GM19099 (cell line): ENCODE results near the gene PIGN.

Experiments
- POLR2A ChIP-seq: IDR thresholded peaks from 3 replicates; pipeline ENCODE4 v1.6.1; 2011; ENCODE audit warnings: low read depth; ENCODE audit not compliant: insufficient read length; ENCODE audit errors: extremely low read depth

PIGN gene

GRCh38 chr18:62024983-62025382 lies 161.9 kb downstream of the PIGN start:
- no peak for TF ChIP-seq POLR2A

- no peak for TF ChIP-seq POLR2A
Measured at GRCh38 chr18:62023536-62023935, 163.3 kb downstream of the PIGN start.

DNA sequence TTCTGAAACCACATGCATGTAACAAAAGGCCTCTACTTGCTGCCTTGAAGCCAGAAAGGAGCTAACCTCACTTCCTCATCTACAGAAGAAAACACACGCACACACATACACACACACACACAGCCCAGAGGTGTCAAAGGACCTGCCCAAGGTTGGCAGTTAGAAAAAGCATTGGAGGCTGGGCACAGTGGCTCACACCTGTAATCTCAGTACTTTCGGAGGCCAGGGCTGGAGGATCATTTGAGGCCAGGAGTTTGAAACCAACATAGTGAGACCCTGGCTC lies 168.2 kb downstream of the PIGN start:
- TF ChIP-seq POLR2A, result no peak

GRCh38 chr18:62018034-62018758 lies 168.7 kb downstream of the PIGN start:
- TF ChIP-seq POLR2A, result no peak

DNA sequence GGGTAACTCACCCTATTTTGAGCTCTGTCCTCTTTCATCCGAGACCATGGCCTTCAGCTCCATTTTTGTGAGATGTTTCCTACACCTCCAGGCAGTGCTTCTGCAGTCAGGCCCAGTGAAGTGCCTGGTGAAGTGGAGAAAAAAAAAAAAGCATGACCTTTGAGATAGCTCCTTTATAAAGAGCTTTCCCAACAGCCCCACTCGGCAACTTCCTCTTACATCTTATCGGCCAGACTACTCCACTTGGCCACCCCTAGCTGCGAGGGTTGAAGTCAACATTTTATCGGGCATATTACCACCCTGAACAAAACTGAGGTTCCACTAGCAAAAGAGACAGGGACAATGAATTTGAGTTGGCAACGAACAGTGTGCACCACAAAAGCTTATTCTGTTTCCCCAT lies 169.2 kb downstream of the PIGN start:
- TF ChIP-seq POLR2A, result no peak

DNA sequence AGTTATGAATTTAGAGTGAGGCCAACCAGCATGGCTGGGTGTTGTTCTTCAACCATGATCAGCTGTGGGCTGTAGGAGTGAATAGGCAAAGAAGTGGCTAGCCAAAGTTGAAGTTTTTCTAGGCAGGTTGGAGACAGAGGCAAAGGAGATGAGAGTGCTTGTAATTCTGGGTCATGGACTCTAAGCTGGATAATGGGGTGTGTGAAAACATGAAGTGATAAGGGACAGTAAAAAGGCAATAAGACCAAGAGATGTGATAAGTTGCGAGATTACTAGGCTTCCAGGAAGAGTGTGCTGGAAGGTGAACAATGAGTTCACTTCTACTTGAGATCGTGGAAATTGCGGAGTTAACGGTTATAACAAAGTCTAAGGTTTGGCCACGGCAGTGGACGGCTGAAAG lies 175.4 kb downstream of the PIGN start:
- no peak for TF ChIP-seq POLR2A

- TF ChIP-seq POLR2A, result no peak
Measured at GRCh38 chr18:62009521-62009920, 177.3 kb downstream of the PIGN start.

DNA sequence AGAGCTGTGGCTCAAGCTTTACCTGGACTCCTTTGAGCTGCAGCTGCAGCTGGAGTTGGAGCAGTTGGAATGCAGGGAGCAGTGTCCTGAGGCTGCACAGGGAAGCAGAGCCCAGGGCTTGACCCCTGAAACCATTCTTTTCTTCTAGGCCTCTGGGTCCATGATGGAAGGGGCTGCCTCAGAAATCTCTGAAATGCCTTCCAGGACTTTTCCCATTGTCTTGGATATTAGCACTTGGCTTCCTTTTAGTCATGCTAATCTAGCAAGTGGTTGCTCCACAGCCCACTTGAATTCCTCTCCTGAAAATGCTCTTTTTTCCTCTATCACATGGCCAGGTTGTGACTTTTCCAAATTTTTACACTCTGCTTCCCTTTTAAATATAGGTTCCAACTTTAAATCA lies 185.5 kb downstream of the PIGN start:
- no peak for TF ChIP-seq POLR2A

GRCh38 chr18:61998957-61999356 lies 187.9 kb downstream of the PIGN start:
- TF ChIP-seq POLR2A, result no peak

DNA sequence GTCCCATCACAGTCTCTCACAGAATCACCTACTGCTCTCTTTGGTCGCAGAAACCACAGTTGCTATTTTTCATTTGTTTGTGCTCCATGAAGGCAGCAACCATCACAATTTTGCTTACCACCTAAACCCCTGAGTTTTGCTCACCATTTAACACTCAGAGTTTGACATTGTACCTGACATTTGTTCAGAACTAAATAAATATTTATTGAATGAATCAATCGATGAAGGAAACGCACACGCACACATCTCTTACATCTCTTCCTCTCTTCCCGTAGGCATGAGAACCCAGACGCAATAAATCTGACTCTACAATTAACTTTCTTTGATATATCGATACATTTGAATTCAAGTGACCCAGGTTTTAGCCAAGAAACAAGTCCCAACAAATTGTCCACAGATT lies 188.5 kb downstream of the PIGN start:
- no peak for TF ChIP-seq POLR2A

- TF ChIP-seq POLR2A, result no peak
Measured at GRCh38 chr18:61995618-61996017, 191.2 kb downstream of the PIGN start.

- TF ChIP-seq POLR2A, result no peak
Measured at GRCh38 chr18:61993831-61994230, 193.0 kb downstream of the PIGN start.

- TF ChIP-seq POLR2A, result no peak
Measured at GRCh38 chr18:61992923-61993322, 193.9 kb downstream of the PIGN start.

- TF ChIP-seq POLR2A, result no peak
Measured at GRCh38 chr18:61992285-61992684, 194.6 kb downstream of the PIGN start.

DNA sequence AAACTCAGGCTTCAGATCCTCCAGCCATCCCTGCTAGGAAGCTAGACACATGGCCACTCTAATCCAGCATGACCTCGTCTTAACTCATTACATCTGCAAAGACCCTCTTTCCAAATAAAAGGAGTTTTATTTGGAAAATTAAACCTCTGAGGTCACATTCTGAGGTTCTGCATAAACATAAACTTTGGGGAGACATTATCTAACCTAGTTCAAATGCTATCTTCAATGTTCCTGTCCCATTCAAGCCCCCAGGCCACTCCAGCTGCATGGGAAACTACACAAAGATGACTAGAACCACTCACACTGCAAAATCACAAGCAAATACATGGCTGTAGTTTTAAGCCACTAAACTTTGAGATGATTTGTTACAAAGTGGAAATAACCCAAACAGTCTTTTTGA lies 195.0 kb downstream of the PIGN start:
- TF ChIP-seq POLR2A, result no peak

DNA sequence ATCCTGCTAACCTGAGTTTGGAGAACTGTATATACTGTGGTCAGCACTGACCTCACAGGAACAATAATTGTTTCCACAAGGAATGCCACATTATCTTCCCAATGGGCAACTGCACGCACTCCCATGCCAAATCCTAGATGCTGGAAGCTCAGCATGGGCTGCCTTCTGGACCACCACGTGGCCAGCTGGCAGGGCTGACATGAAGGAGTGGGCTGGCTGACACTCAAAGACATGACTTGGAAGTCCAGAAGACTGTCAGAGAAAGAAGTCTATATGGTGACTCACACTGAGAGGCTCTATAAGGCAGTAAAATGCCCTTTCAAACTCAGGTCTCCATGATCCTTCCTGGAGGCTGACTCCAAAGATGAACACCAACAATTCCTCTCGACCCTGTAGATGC lies 195.7 kb downstream of the PIGN start:
- TF ChIP-seq POLR2A, result no peak
